GM20431 (cell line): ENCODE measurements around the gene FNDC11.
"Not testable (repeated sequence)": the region's sequence is repeated elsewhere in the genome, so short reads cannot be mapped to it uniquely, and the experiment has no call there.

Experiments used
- in situ Hi-C: fragments of 300-500 bp; cut with MseI, MboI; formaldehyde crosslinking; loops from one replicate; pipeline ENCODE4 v1.15.0; 2020; ENCODE audit warnings: low sequenced_read_pairs; ENCODE audit not compliant: unreplicated experiment

FNDC11 gene

DNA sequence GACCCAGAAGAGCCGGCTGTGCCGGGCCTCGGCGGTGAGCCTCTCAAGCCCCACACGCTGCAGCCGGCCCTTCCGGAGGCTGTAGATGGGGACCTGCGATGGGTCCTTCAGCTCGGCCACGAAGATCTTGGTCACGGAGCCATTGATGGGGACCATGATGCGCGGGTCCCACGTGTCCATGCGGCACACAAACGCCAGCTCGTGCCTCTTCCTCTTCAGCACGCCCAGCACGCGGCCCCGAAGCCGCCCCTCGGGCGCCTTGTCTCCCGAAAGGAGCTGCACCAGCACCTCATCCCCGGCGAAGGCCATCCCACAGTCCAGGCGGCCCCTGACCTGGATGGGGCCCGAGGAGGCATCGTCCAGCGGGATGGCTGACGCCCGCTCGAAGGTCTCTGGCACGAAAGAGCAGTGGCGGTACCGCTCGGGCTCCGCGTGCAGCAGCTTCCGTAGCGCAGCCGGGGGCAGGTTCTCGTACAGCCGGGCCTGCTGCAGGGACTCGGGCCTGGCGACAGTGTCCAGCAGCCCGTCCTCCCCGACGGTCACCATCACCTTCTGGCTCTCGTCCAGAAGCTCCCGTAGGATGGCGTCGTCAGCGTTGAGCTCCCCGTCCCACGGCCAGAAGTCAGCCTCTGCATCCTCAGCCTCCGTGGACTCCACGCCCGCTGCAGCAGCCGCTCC lies 11.2 kb downstream of the FNDC11 start:
- in situ Hi-C loops, result no loop called here

DNA sequence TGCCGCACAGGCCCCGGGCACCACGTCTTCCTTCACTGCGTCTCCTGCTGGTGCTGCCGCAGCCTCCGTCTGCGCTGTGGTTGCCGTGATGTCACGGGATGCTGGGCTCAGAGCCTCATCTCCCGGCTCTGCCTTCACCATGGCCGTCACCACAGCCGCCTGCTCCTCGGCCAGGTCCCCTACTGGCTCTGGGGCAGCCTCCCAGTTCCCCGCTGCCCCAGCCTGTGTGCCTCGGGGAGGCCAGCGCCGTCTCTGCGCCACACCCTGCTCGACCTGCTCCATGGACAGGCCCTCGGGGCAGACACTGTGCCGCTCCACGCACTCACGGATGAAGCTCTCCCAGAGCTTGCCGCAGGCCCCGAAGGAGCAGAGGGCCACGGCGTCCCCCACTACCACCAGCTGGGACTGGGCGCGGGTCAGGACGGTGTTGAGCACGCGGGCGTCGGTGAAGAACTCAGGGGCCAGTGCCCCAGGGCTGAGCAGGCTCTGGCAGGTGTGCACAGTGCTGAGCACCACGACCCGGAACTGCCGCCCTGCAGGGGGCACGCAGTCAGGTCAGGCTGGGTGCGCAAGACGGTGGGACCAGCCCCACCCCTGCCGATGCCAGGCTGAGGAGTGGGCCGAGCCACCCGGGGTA lies 11.9 kb downstream of the FNDC11 start:
- in situ Hi-C loops, result no loop called here

DNA sequence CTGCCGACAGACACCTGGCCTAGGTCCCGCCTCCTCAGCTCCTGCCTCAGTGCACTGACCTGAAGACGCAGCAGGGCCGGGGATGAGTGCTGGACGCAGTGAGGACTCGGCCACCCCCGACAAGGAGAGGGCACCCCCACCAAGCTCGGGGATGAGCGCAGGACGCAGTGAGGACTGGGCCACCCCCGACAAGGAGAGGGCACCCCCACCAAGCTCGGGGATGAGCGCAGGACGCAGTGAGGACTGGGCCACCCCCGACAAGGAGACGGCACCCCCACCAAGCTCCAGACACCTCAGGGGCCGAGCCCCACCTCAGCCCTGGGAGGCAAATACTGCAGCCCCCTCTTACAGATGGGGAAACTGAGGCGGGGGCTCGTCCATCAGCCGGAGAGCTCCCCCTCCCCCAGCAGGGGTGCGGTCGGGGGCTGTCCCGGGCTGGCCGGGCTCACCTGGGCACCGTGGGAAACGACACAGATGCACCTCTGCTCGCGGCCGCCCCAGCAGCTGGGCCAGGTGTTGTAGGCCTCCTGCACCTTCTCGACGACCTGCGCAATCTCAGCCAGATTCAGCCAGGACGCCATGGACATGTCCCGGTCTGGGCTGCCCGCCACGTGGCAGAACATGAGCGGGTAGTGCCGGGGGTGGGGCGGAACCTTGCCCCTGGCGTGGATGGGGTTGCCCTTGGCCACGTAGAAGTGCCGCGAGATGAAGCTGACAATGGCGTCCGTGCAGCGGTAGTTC lies 12.6 kb downstream of the FNDC11 start:
- in situ Hi-C loops, result no loop called here

DNA sequence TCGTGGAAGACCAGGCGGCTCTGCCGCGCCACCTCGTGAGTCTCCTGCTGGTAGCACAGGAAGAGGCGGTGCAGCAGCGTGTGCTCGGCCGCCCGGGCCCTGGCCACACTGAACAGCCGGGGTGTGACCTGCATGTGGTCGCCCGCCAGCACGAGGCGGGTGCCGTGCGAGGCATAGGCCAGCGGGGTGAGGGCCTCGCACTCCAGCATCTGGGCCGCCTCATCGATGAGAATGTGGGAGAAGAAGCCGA lies 13.1 kb downstream of the FNDC11 start:
- in situ Hi-C loops, result no loop called here

DNA sequence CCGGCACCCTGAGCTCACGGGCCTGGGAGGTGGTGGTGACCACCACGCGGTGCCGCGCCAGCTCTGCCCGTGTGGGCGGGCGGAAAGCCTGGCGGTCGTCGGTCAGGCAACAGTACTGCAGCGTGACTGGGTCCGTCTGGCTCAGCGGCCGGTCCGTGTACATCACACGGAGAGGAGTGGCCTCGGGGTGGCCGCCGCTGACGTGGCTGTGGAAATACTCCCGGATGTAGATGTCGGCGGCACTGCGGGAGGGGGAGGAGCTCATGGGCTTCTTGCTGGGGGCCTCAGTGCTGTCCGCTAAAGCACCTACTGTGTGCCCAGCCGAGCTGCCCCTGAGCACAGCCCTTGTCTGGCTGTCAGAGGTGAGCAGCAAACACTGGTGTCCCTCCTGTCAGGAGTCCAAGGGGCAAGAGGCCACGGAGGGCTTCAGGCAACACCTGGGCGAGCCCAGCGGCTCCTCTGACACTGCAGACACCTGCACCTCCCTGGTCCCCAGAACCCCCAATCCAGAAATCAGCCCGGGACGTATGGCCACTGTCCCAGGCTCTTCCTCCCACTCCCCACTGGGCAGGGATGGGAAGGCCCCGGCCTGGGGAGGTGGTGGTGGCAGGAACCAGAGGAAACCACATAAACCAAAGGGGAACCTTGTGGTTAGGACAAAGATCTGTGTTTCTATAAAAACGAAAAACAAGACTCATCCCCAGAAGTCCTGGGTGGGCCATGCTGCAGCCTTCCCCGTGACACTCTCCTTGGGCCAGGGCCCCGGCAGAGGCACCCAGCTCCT lies 13.6 kb downstream of the FNDC11 start:
- in situ Hi-C loops, result no loop called here

DNA sequence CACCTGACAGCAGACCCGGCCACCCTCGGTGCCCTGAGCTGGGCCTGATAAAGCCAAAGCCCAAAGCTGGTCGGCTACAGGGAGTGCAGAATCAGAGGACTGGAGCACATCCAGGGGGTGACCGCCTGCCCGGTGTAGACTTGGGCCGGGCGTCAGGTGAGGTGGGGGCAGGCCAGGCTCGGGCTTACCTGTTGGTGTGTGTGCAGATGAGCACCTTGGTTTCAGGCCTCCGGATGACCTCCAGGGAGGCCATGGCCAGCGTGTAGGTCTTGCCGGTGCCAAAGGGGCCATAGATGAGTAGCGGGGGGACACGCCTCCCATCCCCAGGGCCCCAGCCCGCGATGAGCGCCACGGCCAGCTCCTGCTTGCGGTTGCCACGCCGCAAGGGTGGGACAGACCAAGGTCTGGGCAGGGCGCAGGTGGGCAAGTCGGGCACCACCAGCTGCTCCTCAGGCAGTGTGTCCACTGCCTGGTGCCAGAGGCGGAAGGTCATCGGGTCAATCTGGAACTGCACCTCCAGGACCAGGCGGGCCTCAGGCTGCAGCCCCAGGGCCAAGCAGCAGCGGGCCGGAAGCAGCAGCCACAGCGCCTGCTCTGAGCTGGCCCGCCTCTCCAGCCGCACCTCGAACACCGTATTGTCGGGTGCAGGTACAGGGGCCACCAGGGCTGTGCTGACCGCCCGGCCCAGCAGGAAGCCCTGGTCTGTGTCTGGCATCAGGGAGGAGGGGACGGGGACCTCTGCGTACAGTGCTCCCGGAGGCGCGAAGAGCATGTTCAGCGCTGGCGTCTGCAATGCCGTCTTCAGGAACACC lies 14.4 kb downstream of the FNDC11 start:
- in situ Hi-C loops, result no loop called here

DNA sequence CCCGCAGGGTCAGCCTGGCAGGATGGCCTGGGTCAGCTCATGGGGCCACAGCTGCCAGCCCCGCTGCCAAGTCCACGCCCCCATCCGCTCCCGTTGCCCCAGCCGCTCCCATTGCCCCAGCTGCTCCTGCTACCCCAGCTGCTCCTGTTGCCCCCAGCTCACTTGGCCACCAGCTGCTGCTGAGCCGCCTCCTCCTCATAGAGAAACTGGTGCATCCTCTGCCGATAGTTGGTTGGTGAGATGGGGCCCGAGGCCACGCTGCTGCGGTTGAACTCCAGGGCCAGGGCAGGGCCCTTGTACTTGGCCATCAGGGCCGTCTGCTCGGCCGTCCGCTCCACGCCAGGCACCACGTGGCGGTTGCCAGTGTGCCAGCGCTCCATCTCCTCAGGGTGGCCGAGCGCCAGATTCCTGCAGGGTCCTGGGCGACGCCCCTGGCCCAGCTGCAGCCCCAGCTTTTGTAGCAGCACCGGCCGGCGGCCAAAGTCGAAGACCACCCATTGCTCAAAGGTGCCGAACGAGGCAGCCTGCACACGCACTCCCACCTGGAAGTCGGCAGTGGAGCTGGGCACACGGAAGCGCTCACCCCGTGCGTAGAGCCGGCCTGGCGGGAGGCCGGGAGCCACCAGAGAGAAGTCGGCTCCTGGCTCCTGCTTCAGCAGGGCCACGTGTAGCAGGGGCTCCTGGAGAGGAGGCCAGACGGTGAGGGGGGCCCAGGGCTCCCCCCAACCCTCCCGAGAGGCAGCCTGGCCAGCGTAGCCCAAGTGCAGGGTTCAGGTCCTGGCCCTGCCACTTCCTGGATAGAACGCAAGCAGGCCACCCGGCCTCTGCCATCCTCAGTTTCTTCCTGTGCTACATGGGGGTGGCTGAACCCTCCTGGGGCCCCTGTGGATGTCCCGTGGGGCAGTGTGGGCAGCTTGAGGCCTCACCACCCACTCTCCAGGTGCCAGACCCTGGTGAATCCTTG lies 15.3 kb downstream of the FNDC11 start:
- in situ Hi-C loops, result no loop called here

DNA sequence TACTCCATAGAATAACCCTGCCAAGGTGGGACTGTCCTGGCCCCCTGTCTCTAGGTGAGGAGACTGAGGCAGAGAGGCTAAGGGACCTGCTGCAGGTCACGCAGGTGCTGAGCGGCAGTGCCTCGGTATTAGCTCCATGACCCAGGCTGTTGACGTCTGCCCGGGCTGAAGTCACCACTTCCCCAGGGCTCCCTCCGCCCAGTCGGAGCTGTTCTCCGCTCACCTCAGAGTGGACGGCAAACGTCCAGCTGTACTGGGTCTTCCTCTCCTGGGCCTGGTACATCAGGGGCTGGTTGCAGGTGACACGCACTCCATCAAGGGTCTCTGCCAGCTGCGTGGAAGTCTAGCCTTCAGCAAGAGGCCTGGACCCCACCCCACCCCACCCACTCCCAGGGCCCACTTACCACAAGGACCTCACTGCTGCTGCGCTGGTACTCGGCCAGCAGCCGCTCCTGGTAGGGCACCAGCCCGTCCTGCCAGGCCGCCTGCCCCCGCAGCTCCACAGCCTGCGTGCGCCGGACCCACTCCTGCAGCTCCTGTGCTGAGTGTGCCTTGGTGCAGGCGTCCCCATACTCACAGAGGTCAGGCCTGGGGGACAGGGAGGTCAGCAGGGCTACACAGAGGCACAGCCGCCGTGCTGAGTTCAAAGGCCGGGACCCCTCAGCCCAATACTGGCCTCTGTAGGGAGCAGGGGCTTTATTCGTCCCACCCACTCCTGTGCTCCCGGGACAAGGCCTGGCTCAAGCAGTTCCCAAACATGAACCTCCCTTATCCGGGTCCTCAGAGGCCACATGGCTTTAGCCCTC lies 16.5 kb downstream of the FNDC11 start:
- in situ Hi-C loops, result no loop called here

DNA sequence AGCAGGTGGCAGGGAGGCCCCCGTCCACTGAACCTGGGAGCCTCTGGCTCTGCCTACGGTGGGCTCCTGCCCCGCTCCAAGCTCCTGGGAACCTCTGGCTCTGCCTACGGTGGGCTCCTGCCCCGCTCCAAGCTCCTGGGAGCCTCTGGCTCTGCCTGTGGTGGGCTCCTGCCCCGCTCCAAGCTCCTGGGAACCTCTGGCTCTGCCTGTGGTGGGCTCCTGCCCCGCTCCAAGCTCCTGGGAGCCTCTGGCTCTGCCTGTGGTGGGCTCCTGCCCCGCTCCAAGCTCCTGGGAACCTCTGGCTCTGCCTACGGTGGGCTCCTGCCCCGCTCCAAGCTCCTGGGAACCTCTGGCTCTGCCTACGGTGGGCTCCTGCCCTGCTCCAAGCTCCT lies 17.1 kb downstream of the FNDC11 start:
- in situ Hi-C loops, result not testable (repeated sequence)

DNA sequence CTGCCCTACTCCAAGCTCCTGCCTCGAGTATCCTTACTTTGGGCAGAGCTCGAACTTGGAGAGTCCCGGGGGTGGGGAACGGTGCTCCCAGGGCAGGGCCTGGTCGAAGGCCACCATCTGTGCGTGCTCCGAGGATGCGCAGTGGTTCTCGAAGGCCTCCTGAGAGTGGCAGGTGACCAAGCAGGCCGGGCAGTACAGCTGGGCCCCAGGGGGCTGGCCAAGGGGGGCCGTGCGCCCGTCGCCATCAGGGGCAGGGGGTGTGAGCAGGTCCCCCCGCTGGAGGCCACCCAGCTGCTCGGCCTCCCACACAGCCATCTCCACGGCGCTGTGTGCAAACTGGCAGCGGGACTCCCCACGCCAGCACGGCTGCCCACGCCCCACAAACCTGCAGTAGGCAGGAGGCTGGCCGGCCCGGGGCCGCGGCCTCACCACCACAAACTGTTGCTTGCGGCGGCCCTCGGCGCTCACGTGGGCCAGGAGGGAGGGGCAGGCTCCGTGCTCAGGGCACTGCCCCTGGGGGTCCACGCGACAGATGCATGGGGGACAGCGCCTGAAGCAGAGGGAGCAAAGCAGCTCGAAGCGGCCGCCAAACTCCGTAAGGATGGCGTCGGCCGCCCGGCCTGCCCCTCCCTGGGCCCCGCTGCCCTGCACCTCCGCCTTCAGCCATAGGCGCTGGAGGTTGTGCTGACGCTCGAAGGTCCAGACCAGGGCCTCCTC lies 18.3 kb downstream of the FNDC11 start:
- in situ Hi-C loops, result no loop called here

DNA sequence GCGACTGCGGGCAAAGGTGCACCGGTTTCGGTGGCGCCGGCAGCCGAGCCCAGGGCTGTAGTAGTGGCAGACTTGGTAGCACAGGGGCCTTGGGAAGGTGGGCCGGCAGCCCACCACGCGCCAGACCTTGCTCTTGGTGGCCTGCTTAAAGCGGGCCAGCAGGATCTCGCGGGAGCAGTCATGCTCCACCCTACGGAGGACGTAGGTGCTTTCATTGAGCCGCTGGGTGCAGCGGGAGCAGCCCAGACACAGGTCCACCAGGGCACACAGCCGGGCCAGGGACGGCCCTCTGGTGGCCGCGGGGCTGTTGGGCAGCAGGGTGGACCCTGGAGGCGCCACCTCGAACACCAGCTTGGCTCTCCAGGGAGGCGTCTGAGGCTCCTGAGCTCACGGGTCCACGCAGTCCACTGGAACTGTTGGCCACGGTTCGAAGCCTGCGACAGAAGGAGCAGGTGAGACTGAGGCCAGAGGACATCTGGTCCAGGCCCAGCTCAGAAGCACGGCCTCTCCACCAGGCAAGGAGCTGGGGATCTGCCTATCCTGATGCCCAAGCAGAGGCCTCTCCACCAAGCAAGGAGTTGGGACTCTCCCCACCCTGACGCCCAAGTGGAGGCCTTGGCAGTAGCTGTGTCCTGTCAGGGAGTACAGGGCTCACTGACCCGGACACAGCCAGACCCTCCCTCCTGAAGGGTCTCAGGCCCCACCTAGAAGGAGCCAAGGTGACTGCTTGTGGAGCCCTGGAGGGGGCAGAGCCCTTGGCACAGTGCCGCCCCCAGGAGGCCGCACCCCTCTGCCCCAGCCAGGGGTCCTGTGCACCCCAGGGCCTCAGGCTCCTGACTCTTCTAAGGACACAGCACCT lies 19.1 kb downstream of the FNDC11 start:
- in situ Hi-C loops, result no loop called here

DNA sequence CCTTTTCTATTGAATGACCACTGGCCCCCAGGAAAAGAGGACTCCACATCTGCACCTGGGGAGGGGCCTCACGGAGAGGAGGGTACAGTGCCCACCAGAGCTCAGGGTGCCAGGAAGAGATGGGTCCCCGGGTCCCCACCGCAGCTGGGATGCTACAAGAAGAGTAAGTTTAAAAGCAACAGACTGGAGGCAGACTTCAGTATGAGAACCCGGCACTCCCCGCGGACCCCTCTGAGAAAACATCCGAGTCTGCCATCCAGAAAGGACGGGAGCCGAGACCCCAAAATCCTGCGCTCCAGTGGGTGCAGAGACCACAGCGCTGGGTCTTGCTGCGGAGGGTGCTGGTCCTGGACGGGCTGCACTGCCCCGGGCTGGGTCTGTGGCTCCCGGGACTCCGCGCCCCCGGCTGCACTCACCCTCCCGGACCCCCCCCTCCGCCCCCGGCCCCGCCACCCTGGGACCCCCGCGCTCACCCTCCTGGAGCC lies 19.7 kb downstream of the FNDC11 start:
- in situ Hi-C loops, result no loop called here

DNA sequence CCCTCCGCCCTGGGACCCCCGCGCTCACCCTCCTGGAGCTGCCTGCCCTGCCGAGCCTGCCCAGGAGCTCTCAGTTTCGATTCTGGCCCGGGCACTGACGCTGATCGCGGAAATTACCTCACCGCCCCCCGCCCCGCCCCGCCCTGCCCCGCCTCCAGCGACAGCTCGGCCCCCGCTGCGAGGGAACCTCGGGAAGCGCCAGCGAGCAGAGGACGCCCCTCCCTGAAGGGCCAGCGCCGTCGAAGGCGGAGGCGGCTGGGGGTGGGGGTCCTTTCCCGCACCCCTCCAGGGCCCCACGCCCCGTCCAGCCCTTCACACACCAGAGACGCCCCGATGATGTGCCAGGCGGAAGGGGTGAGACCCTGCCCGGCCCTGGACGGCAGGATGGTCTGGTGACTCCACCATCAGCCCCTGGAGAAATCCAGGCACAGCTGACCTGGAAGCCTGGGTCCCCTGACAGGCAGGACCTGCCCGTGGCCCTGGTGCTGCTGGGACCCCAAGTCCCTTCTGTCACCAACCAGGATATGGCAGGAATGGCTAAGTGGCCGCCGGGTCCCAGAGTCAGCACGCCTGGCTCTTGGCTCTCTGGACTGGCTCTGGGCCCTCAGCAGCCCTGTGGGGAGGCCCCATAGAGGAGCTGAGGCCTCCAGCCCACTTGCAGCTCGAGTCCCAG lies 20.3 kb downstream of the FNDC11 start, which contains the start of gene HELZ2:
HELZ2 (minus strand) TSS at position 84 of the 673 bp plus-strand sequence. CDS start 1,854 bp downstream, outside the sequence.
- in situ Hi-C loops, result no loop called here

DNA sequence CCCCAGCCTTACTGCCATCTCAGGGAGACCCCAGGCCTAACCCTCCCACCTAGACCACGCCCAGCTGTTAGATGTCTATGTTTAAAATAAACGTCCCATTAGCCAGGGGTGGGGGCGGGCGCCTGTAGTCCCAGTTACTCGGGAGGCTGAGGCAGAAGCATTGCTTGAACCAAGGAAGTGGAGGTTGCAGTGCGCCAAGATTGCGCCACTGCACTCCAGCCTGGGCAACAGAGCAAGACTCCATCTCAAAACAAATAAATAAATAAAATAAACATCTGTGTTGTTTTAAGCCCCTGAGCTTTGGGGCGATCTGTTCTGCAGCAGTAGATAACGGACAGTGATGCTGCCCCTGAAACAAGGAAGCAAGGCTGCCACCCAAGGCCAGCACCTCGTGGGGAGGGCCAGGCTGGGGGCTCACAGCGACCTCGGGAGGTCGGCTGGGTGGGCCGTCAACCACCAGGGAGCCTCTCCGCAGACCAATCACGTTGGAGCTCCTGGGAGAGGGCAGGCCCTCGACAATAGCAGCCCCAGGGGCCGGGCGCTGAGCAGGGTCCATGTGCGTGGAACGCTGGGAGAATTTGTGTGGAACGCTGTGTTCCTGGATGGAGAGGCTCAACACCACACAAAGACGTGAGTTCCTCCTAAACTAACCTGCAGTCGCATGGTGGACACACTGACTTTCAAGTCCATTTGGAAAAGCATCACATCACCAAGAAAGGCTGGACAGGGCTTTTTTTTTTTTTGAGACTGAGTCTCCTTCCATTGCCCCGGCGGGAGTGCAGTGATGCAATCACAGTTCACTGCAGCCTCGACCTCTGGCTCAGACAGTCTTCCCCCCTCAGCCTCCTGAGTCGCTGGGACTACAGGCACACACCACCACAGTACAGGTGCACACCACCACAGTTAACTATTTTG lies 21.1 kb downstream of the FNDC11 start:
- in situ Hi-C loops, result no loop called here

DNA sequence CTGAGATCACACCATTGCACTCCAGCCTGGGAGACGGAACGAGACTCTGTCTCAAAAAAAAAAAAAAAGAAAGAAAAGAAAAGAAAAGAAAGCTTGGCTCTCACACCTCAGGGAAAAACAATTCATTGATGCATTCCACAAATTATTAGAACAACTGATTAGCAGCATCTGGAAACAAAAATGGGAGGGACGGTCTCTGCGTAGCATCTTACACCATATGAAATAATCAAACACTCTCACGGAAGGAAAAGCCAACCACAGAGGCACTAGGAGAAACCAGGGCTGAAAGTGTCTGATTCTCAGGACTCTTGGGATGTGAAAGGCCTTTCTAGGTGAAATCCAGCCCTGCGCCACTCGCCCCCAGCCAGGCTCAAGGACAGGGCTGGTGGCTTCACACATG lies 22.4 kb downstream of the FNDC11 start:
- in situ Hi-C loops, result no loop called here
